T-helper 1 cell treated with Interleukin-12 subunit alpha and Interleukin-12 subunit beta and Interleukin-4 antibody, amounts not matched to agents 30 μg/mL and 1 μg/mL, for 36 hours (primary cell): ENCODE data around the gene KIAA0232.
A peak's percentile ranks its signal among the peaks of the same experiment; 100 is the strongest.
"Not testable (repeated sequence)": the region's sequence is repeated elsewhere in the genome, so short reads cannot be mapped to it uniquely, and the experiment has no call there.

Experiments
- H3K27ac Mint-ChIP-seq: one replicate; pipeline ENCODE4 v1.8.0; 2021; ENCODE audit warnings: mild to moderate bottlenecking, mixed read lengths
- H3K27me3 Mint-ChIP-seq: one replicate; pipeline ENCODE4 v1.8.0; 2021; ENCODE audit warnings: low read depth, mixed read lengths
- H3K36me3 Mint-ChIP-seq: one replicate; pipeline ENCODE4 v1.8.0; 2021; ENCODE audit warnings: low read depth, mixed read lengths
- H3K4me1 Mint-ChIP-seq: one replicate; pipeline ENCODE4 v1.8.0; 2021; ENCODE audit warnings: low read depth, mixed read lengths
- H3K4me3 Mint-ChIP-seq: one replicate; pipeline ENCODE4 v1.8.0; 2021; ENCODE audit warnings: mild to moderate bottlenecking, moderate library complexity, mixed read lengths
- H3K9me3 Mint-ChIP-seq: one replicate; pipeline ENCODE4 v1.8.0; 2021; ENCODE audit warnings: mixed read lengths

KIAA0232 gene

DNA sequence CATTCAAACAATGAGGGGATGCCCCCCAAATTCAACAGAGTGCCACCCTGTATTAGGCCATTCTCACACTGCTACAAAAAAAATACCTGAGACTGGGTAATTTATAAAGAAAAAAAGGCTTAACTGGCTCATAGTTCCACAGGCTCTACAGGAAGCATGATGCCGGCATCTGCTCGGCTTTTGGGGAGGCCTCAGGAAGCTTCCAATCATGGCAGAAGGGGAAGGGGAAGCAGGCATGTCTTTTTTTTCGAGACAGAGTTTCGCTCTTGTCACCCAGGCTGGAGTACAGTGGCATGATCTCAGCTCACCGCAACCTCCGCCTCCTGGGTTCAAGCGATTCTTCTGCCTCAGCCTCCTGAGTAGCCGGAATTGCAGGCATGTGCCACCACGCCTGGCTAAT lies 108.4 kb downstream of the KIAA0232 start:
- Mint-ChIP-seq H3K9me3 (peaks cover 11% of the 10 kb centered on the region), H3K4me1 (peaks cover 31% of the 10 kb centered on the region), H3K36me3 (peaks cover 16% of the 10 kb centered on the region), H3K27ac (peak overlapping the region; percentile 63)
- not testable (repeated sequence) for H3K4me3 Mint-ChIP-seq, H3K27me3 Mint-ChIP-seq

DNA sequence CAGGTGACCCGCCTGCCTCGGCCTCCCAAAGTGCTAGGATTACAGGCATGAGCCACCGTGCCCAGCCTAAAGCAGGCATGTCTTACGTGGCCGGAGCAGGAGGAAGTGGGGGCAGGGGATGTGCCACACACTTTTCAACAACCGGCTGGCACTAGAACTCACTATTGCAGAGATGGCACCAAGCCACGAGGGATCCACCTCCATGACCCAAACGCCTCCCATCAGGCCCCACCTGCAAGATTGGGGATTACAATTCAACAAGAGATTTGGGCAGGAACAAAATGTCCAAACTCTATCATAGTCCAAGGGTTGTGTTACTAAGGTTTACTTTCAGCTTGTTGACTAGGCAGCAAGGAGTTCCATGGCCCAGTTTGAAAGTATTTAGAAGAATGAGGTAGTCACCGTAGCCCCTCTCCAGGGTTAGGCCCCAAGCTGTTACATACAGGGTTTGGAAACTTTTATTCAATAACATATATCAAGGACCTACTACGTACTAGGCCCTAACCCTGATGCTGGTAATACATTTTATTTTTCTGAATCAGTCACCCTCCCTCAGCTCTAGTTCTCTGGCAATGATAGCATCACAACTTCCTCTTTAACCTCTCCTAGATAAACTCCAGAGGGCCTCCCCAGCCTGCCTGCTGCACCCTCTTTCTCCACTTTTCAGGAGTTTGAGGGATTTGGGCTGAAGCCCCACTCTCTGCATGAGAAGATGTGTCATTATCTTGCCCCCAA lies 109.1 kb downstream of the KIAA0232 start:
- Mint-ChIP-seq H3K9me3 (peaks cover 17% of the 10 kb centered on the region), H3K4me1 (peaks cover 32% of the 10 kb centered on the region), H3K27me3 (no peaks in the 10 kb centered on the region), H3K36me3 (peaks cover 17% of the 10 kb centered on the region), H3K27ac (peak overlapping the region; percentile 94), H3K4me3 (peak overlapping the region; percentile 67)

DNA sequence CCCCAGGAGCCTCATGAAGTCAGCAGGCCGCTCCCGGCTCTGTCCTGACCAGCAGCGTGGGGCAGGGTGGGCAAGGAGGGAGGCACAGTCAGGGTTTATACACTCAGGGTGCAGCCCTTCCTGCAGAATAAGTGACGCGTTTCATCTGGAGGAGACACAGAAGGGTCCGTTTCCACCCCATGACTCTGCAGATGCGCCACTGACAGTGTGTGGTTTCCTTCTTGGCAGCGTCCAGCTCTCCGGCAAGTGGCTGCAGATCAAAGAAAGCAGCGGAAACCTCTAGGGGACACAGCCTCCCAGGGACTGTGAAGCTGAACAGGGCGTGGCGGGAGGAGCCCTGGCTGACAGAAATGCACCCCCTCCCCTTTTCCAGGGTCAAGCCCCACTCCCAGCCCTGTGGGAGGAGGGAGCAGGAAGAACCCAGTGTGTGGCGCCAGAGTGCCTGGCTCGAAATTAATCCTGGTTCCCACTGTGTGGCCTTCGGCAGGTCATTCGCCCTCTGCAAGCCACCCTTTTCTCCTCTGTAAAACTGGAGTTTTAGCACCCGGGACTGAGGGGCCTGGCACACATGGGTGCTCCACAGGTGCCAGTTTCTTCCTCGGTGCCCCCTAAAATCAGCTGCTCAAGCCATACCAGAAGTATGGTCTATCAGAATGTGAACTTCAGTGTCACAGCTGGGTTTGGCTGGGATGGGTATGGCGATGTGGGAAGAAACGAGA lies 109.8 kb downstream of the KIAA0232 start:
- H3K27ac Mint-ChIP-seq: peak overlapping the region; percentile 94
- peaks cover 20% of the 10 kb centered on the region for H3K9me3 Mint-ChIP-seq
- peaks cover 31% of the 10 kb centered on the region for H3K4me1 Mint-ChIP-seq
- H3K4me3 Mint-ChIP-seq: peak overlapping the region; percentile 67
- H3K27me3 Mint-ChIP-seq: no peaks in the 10 kb centered on the region
- H3K36me3 Mint-ChIP-seq: peaks cover 20% of the 10 kb centered on the region

DNA sequence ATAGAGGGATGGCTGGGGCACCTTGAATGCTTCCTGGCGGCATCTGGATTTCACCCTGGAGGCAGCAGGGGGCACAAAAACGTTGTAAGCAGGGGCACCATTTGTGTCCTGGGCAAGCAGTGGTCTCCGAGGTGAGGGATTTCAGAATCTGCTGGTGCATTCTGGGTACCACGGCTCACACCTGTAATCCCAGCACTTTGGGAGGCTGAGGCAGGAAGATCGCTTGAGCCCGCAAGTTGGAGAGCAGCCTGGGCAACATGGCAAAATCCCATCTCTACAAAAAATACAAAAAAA lies 110.3 kb downstream of the KIAA0232 start:
- peaks cover 22% of the 10 kb centered on the region for H3K9me3 Mint-ChIP-seq
- no peaks in the 10 kb centered on the region for H3K27me3 Mint-ChIP-seq
- peak overlapping the region; percentile 94 for H3K27ac Mint-ChIP-seq
- peaks cover 33% of the 10 kb centered on the region for H3K4me1 Mint-ChIP-seq
- no peak overlapping the region for H3K4me3 Mint-ChIP-seq
- peaks cover 21% of the 10 kb centered on the region for H3K36me3 Mint-ChIP-seq

DNA sequence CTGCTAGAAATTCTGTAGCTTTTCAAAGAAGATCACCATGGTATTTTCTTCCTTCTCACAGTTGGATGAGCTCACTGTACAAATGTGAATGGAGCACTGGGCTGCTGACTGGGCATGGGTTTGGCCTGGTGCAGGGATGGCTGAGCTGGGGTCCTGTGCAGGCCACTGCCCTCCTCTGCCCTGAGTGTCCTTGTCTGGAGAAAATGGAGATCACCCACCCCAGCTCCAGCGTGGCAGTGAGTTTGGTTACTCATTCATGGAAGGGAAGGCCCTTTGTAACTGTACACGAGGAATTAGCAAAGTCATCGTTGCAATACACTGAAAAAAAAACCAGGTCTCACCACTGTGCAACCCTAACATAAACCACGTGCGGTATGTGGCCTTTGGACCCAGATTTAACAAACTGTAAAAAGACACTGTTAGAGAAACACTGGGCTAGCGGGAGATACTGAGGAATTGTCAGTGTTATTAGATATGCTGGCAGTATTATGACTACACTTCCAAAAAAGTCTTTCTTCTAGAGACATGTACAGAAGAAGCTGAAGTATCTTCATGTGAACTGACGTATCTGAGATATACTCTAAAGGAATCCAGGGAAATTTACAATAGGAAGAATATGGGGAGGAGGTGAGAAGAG lies 111.0 kb downstream of the KIAA0232 start:
- Mint-ChIP-seq H3K27ac (peak overlapping the region; percentile 94), H3K9me3 (peaks cover 22% of the 10 kb centered on the region), H3K27me3 (no peaks in the 10 kb centered on the region), H3K36me3 (peaks cover 21% of the 10 kb centered on the region), H3K4me1 (peaks cover 33% of the 10 kb centered on the region), H3K4me3 (peak overlapping the region; percentile 4)

DNA sequence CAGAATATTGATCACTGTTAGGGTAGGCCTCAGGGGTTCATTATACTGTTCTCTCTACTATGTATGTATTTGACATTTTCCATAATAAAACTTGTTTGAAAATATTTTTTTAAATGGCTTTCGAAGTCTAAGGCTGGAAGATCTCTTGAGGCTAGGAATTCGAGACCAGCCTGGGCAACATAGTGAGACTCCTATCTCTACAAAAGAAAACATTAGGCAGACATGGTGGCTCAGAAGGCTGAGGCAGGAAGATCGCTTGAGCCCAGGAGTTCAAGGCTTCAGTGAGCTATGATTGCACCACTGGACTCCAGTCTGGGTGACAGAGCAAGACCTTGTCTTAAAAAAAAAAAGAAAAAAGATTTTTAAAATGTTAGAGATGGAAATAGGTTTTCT lies 111.6 kb downstream of the KIAA0232 start:
- Mint-ChIP-seq H3K27me3 (no peaks in the 10 kb centered on the region), H3K27ac (peak overlapping the region; percentile 94)

DNA sequence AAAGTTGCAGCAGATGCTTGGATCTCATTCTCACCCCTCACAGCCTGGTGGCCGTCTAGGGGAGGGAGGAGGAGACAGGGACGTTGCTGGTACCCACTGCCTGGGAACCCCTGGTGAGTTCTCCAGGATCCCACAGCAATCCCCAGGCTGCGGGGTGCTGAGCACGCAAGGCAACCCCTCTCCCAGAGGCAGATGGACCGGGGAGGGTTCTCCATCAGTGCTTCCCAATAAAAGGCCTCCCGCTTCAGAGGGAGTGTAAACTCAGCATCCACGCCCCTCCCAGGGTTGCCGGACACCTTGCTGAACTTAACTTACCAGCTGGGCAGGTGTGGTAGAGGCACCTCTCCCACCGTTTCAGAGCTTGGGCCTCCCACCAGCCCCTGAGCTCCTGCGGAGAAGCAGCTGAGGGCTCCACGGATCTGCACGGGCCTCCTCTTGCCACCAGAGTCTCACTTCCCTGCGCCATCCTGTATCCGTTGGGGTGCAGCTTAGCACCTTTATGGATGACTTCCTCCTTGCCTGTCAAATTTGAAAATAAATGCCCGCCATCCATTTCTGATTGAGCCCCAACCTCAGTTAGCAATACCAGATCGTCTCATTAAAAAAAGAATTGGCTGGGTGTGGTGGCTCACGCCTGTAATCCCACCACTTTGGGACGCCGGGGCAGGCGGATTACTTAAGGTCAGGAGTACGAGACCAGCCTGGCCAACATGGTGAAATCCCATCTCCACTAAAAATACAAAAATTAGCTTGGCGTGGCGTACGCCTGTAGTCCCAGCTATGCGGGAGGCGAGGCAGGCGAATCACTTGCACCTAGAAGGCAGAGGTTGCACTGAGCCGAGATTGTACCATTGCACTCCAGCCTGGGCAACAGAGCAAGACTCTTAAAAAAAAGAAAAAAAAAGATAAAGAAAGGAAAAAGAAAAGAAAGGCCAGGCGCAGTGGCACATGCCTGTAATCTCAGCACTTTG lies 112.3 kb downstream of the KIAA0232 start:
- no peaks in the 10 kb centered on the region for H3K27me3 Mint-ChIP-seq
- H3K9me3 Mint-ChIP-seq: peaks cover 25% of the 10 kb centered on the region
- peaks cover 45% of the 10 kb centered on the region for H3K4me1 Mint-ChIP-seq
- no peak overlapping the region for H3K4me3 Mint-ChIP-seq
- H3K27ac Mint-ChIP-seq: peak overlapping the region; percentile 52
- H3K36me3 Mint-ChIP-seq: peaks cover 22% of the 10 kb centered on the region

More for the DNA sequence above, 111.6 kb downstream of the KIAA0232 start:
- Mint-ChIP-seq H3K36me3 (peaks cover 23% of the 10 kb centered on the region), H3K9me3 (peaks cover 25% of the 10 kb centered on the region), H3K4me3 (no peak overlapping the region), H3K4me1 (peaks cover 38% of the 10 kb centered on the region)

DNA sequence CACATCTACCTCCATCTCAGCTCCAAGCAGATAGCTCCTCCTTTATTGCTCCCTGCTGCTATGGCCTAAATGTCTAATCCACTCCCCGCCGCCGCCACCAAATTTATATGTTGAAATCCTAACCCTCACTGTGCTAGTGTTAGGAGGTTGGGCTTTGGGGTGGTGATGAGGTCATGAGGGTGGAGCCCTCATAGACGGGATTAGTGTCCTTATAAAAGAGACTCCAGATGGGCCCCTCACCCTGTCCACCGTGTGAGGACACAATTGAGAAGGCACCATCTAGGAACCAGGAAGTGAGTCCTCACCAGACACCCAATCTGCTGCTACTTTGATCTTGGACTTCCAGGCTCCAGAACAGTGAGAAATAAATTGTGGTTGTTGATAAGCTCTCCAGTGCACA lies 113.5 kb downstream of the KIAA0232 start:
- H3K4me1 Mint-ChIP-seq: peaks cover 55% of the 10 kb centered on the region
- no peak overlapping the region for H3K27ac Mint-ChIP-seq

DNA sequence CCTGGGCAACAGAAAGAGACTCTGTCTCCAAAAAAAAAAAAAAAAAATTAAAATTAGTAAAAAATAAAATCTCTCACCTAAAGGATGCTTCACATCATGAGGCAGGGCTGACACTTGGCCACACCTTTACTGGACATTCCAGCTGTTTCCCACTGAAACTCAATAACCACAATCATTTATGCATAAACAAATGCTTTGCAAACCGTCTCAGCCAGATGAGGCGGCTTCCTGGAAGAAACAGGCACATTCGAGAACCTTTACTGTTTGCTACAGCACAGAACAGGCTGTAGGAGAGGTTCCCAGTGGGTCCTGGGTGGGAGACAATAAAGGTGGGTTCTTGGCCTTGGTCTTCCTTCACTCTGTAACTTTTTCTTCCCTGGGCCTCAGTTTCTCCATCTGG lies 116.2 kb downstream of the KIAA0232 start:
- peak overlapping the region; percentile 98 for H3K27ac Mint-ChIP-seq

More for the DNA sequence above, 113.5 kb downstream of the KIAA0232 start:
- peaks cover 15% of the 10 kb centered on the region for H3K9me3 Mint-ChIP-seq
- H3K36me3 Mint-ChIP-seq: peaks cover 15% of the 10 kb centered on the region
- H3K4me3 Mint-ChIP-seq: no peak overlapping the region
- H3K27me3 Mint-ChIP-seq: no peaks in the 10 kb centered on the region

DNA sequence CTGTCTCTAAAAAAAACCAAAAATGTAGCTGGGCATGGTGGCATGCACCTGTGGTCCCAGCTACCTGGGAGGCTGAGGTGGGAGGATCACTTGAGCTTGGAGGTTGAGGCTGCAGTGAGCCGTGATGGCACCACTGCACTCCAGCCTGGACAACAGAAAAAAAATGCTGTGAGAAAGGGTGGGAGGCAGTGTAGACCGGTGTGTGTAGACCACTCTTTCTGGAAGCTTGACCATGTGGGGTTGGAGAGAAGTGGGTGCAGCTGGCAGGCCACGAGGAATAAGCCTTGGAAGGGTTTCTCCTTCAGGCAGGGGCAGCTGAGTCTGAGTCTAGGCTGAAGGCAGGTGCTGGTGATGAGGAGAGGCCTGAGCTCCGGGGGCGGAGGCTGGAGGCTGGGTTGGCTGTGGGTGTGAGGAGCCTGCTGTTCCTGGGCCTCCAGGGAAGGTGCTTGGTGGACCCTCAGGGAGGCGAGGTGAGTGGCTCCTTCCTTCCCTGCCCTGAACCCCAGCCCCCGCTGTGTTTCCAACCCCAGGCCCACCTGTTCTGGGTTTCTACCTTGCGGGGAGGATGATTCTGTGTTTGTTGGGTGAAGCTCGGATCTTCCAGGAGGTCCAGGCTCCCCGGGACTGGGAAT lies 117.8 kb downstream of the KIAA0232 start:
- H3K4me3 Mint-ChIP-seq: peak overlapping the region; percentile 59
- H3K27me3 Mint-ChIP-seq: no peaks in the 10 kb centered on the region
- H3K9me3 Mint-ChIP-seq: peaks cover 15% of the 10 kb centered on the region
- H3K27ac Mint-ChIP-seq: peak overlapping the region; percentile 98
- peaks cover 10% of the 10 kb centered on the region for H3K36me3 Mint-ChIP-seq
- H3K4me1 Mint-ChIP-seq: peaks cover 51% of the 10 kb centered on the region

More for the DNA sequence above, 116.2 kb downstream of the KIAA0232 start:
- Mint-ChIP-seq H3K36me3 (peaks cover 11% of the 10 kb centered on the region), H3K27me3 (no peaks in the 10 kb centered on the region), H3K4me3 (peak overlapping the region; percentile 59), H3K9me3 (peaks cover 15% of the 10 kb centered on the region), H3K4me1 (peaks cover 44% of the 10 kb centered on the region)

DNA sequence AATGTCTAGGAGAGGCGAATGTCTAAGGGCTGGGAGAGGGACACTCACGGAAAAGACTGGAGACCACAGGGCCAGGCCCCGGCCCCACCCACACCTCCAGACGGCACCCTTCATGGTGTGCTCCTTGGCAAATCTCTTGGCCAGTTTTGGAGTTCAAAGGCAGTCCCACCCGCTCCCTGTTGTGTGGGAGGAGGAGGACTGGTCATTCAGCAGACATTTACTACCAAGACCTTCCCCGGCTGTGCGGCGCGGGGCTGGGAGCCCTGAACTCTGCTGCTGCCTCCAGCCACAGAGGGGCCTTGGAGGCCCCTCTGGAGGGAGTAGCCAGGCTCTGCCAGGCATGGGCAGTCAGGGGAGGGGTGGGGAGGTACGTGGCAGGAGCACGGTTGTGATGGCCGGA lies 118.4 kb downstream of the KIAA0232 start:
- Mint-ChIP-seq H3K4me3 (peak overlapping the region; percentile 59), H3K9me3 (peaks cover 15% of the 10 kb centered on the region), H3K27ac (peak overlapping the region; percentile 98), H3K36me3 (peaks cover 8% of the 10 kb centered on the region), H3K27me3 (no peaks in the 10 kb centered on the region), H3K4me1 (peaks cover 57% of the 10 kb centered on the region)

DNA sequence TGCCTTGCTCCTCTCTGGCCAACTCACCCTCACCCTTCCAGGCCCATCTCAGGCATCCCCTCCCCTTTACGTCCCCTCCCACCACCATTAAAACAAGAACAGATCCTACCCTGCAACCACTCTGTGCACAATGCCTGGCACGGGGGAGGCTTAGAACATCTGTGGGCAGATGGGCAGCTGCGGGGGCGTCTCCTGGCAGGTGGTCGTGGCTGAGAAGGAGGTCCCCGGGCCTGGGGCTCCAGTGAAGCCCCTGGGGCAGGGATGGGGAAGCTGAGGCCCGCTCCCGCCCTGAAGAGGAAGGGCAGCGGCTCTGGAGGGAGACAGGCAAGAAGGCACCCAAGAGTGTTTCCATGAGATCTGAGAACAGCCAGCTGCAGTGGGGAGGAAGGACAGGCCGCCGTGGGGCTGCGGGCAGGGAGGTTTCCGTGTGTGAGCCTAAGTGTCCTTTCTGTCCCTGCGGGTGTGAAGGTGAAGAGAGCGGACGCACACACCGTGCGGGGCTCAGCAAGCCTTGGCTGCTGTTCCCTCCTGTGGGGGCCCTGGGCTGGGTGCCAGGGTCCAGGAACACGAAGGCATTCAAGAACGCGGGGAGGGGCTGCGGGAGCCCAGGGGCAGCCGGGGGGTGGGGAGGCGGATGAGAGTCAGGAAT lies 119.3 kb downstream of the KIAA0232 start:
- peak overlapping the region; percentile 42 for H3K4me3 Mint-ChIP-seq

DNA sequence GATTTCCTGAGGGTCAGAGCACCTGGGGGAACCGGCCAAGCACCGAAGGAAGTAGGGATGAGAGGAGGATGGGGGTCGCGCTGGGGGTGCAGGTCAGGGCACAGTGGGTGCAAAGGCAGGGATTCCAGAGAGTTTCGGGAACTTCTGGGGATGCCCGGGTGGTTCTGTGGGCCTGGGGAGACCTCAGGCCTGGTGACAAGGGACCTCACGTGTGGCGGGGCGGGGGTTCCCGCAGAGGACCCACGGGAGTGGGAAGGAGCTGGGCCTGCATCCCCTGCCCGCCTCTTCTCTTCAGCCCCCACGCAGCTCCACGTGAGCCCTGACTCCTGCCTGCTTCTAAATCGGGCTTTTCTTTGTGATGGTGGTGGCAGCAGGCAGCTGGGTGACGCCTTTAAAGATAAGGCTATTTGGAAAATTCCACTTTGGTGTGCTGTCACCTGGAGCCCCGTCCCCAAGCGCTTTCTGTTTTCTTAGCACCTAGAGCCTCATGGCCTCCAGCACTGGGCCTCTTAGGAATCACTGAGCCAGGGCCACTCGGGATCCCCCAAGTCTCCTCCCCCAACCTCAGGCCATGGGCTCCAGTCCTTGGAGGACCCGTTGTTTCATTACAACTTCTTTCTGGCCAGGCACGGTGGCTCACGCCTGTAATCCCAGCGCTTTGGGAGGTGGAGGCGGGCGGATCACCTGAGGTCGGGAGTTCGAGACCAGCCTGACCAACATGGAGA lies 120.0 kb downstream of the KIAA0232 start:
- Mint-ChIP-seq H3K27ac (no peak overlapping the region), H3K4me1 (peaks cover 60% of the 10 kb centered on the region)

More for the DNA sequence above, 119.3 kb downstream of the KIAA0232 start:
- no peaks in the 10 kb centered on the region for H3K27me3 Mint-ChIP-seq
- peaks cover 8% of the 10 kb centered on the region for H3K9me3 Mint-ChIP-seq
- H3K27ac Mint-ChIP-seq: peak overlapping the region; percentile 85
- peaks cover 60% of the 10 kb centered on the region for H3K4me1 Mint-ChIP-seq
- H3K36me3 Mint-ChIP-seq: peaks cover 7% of the 10 kb centered on the region

More for the DNA sequence above, 120.0 kb downstream of the KIAA0232 start:
- Mint-ChIP-seq H3K27me3 (no peaks in the 10 kb centered on the region), H3K4me3 (no peak overlapping the region), H3K9me3 (peaks cover 4% of the 10 kb centered on the region), H3K36me3 (peaks cover 3% of the 10 kb centered on the region)
